DMS53 treated with DMSO at 0.1 percent for 48 hours (cell line): Measurements from ENCODE around the gene CADPS.

Experiments
- DNase-seq: peaks from one replicate; lab custom pipeline; 2025; ENCODE audit not compliant: unreplicated experiment; lab: John Stamatoyannopoulos, UW

Gene CADPS

DNA sequence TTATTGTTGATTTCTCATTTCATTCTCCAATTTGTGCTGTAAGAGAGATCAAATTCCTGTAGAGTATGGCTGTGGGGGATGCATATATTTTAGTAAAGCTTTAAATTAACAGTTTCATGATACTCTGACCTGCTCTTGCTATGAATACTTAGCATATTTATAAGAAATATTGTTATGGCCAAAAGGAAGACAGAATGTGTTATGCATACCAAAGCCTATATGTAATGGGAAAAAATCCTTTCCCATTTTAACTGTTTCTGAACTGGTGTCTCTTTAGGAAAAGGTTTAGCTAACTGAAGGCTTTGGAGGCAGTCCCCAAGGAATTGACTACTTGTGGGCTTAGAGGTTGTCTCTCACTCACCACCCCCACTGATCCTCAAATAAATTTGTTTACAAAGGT lies 59.2 kb downstream of the CADPS start:
- DNase-seq, result no peak

DNA sequence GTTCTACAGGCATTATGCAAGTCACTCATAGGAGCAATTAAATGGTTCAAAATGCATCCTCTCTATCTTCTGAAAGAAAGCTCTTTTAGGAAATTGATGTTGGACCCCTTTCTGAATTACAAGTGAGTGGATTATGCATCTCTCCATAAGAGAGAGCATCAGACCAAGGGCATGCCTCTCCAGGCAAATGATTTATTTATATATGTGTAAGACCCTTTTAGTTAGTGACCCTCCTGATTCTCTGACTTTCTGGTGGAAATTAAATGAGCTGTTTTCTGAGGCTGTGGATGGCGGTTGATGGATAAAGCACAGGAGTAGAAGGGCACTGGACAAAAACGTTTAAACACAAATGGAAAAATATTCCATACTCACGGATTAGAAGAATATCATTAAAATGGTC lies 62.6 kb downstream of the CADPS start:
- DNase-seq, result no peak

DNA sequence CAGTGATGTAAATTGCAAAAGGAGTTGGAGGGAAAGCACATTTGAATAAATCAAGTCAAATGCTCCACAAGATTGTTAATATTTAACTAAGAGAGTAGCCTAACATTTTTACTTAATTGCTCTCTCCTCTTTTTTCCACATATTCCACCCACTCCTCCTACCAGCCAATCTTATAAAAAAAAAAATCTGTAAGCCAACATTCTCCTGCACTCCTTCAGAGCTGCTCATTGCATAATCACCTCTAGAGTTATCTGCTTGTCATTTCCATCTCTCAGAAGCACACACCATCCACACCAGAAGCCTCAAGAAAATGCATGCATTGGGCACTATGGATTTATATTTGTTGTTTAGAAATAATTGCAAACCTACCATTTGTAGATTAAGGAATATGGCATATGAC lies 64.1 kb downstream of the CADPS start:
- no peak for DNase-seq

DNA sequence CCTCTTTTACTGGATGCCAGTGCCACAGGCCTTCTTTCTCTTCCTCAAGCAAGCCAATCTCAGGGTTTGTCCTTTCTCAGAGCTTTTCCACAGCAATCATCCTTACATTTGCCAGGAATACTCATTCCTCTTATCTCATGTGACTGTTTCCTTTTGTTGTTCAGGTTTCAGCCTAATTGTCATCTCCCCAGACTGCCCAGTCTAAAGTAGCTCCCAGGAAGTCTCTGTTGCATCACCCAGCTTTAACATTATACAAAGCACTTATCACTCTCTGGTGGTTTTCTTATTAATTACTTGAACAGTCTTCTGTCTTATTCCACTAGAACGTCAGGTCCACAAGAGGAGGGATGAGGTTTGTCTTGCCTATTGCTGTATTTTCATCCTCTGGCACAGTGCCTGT lies 65.8 kb downstream of the CADPS start:
- no peak for DNase-seq

DNA sequence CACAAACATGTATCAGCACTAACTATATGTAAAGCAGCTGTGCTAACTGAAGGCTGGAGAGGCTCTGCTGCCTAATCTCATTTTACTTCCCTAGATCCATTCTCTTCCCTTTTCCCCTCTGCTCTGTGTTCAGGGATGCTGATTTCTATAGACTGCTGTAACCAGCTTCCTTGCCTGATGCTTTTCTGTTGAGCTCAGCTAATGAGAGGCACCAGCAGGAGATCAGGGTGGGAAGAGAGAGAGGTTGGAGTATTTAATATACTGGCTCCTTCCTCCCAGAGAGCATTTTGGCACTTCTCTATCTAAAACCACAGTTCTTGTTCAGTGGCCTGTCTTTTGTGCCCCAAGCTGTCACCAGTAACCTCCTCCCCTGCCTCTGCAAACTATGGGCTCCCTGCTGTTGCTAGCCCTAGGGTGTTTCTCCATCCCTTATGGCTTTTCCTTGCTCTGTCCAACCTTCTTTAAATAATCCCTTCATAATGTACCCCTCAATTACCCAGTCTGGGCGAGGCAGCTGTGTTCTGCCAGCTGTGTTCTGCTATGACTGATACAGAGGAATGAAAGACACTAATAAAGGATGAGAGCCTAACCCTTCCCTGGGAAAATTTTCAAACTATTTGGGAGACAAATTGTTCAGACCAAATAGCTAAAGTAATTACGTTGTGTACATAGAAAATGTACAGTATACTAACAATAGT lies 69.5 kb downstream of the CADPS start:
- no peak for DNase-seq

DNA sequence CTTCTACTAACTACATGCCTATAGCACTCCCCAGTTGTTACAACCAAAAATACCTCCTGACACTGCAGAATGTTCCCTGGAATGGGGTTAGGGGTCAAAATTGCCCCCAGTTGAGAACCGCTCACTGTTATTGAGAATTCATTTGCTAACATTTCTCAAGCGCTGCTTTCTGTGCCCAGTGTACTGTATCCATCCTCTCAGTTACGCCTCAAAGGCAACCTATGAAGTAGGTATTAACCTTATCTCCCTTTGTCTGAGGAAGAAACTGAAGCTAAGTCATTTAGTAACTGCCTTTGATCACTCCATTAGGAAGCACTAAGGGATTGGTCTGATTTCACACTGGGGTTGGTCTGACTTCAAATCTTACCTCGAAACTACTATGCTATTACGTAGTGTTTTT lies 70.1 kb downstream of the CADPS start:
- no peak for DNase-seq

DNA sequence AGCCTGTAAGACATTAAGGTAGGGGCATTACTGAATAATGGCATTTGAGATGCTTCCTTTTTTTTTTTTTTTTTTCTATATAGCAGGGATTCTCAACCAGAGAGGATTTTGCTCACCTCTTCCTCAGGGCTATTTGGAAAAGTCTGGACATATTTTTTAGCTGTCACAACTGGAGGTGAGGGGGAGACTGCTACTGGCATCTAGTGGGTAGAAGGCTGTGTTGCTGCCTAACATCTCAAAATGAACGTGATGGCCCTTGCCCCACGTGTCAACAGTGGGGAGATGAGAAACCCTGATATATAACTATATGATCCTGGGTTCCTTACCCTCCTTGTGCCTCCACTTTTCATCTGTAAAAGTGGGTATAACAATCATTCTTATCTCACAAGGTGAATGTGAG lies 71.9 kb downstream of the CADPS start:
- DNase-seq, result no peak

DNA sequence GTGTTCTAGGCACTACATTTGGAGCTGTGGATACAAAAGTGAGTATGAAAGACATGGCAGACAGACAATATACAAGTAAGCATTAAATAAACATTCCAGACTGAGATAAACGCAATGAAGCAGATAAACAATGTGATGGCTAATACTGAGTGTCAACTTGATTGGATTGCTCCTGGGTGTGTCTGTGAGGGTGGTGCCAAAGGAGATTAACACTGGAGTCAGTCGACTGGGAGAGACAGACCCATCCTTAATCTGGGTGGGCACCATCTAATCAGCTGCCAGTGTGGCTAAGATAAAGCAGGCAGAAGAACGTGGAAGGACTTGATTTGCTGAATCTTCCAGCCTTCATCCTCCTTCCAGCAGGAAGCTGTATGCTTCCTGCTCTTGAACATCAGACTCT lies 77.2 kb downstream of the CADPS start:
- DNase-seq, result no peak

DNA sequence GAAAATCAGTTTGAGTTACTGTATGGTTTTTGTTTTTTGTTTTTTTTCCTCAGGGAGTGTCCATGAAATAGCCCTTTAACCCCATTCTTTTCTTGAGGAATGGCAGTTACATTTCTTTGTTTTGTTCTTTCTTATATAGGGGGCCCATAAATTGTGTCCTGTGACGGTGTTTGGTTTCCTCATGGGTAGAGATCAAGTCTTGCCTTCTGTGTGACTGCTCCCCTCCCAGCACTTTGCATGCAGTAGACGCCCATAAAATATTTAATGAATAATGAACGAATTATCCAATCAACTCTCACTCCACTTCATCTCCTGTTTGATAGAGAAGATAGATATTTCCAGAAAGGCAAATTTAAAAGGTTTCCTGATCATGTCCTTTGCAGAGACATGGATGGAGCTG lies 78.1 kb downstream of the CADPS start:
- DNase-seq, result no peak

DNA sequence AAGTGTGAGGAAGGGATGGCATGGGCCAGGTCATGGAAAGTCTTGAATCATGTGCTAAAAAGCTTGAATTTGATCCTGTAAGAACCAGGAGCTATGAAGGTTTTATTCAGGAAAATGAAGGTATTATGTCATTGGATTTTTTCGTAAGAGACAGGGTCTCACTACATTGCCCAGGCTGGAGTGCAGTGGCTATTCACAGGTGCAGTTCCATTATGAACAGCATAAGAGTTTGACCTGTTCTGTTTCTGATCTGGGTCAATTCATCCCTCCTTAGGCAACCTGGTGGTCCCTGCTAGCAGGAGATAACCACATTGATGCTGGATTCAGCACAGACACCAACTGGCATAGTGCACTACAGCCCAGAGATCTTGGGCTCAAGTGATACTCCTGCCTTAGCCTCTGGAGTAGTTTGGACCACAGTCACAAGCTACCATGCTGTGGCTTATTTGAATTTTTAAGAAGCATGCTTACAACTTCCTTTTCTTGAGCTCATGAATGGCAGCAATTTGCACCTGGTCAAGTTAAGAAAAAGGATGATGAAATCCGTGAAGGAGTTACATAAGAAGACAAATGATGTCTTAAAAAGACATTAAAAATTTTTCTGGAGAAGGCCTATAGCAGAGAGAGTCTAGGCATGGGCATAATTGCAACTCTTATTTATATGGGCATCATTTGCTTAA lies 79.1 kb downstream of the CADPS start:
- no peak for DNase-seq

DNA sequence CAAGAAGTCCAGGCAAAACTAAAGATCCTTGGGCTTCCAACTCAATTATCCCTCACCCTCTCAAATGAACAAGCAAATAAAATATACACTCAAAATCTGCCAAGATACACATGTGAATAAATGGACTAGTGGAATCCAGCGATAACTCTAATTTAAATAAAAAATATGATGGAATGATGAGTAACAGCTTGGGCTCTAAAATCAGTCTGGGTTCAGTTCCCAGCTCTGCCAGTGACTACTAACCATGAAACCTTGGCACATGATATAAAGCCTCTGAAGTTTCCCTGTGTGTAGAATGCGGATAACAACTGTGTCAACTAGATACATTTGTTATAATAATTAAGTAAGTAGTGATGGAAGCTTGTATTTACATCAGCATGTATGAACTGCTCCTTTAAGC lies 81.3 kb downstream of the CADPS start:
- DNase-seq, result no peak

DNA sequence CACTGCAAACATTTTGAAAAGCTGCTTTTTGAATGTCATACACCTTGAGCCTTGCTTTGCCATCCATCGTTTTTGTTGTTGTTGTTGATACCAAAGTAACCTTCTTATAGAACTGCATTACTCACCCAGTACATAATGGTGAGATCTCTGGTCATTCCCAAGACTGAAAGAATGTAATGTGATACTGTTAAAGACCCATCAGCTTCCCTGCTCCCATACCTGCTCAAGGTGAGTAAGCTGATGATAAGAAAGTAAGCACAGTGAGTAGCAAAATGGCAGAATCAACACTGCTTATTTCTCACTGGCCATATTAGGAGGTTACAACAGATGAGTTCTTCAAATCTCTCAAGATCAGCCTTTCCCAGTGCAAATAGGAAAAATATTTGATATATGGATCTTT lies 89.8 kb downstream of the CADPS start:
- no peak for DNase-seq

DNA sequence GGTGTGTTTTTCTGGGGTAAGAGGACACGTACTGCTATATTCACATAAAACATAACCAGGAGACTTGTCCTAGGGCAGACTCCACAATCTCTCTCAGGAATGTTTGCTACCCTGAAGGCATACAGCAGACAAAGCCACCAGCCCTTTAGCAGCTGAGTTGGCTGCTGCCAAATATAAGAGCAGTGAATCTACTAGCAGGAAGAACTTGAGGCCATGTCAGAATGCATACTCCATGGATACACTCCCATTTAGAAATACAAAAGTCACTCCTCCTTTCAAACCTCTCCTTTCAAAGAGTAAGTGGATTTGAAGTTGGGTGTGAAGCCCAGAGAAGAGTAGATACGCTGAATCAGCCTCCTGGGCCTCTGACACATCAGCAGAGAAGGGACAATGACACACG lies 94.1 kb downstream of the CADPS start:
- no peak for DNase-seq

DNA sequence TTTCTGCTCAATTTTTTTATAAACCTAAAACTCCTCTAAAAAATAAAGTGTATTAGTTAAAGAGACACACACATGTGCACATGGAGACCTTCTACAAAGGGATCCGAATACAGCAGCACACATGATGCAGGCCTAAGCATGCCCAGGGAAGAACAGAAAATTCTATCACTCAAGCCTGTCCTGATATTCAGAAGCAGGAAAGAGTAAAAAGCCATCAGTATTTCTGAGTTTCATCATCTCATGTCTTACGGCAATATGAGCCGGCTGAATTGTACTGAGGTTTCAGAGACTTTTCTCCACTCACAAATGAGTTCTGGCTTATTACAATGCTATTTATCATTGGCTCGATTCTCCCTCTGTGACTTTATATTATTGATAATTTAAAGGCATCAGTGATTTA lies 97.5 kb downstream of the CADPS start:
- DNase-seq, result no peak

DNA sequence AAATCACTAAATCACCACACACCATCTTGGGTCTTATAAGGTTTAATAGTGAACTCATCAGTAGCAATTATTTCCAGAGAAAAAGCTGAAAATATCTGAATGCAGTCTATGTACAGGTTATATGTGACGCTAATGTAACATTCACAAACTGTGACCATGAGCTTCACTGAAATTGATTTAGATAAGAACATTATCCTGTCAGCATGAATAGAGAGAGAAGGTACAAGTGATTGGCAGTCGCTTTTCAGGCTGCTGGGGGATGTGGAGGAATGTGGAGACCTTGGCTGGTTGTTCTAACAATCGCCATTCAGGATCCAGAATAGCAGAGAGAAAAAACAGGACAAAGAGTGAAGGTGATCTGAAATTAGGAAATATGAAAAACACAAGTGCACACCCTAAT lies 98.1 kb downstream of the CADPS start:
- no peak for DNase-seq

DNA sequence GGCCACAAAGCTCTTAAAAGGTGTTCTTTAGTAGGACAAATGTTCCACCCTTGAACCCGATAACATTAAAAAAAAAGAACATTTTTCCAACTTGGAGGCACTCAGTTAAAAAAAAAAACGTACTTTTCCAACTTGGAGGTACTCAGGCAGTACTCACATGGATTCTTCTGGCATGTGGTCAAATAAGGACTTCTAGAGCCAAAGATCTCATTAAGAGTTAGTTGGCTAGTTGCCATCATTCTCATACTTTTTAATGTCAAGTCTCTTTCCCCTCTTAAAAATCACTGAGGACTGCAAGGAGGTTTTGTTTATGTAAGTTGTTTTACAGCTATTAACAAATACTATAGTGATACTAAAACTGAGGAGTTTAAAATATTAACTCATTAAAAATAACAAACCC lies 101.0 kb downstream of the CADPS start:
- no peak for DNase-seq

DNA sequence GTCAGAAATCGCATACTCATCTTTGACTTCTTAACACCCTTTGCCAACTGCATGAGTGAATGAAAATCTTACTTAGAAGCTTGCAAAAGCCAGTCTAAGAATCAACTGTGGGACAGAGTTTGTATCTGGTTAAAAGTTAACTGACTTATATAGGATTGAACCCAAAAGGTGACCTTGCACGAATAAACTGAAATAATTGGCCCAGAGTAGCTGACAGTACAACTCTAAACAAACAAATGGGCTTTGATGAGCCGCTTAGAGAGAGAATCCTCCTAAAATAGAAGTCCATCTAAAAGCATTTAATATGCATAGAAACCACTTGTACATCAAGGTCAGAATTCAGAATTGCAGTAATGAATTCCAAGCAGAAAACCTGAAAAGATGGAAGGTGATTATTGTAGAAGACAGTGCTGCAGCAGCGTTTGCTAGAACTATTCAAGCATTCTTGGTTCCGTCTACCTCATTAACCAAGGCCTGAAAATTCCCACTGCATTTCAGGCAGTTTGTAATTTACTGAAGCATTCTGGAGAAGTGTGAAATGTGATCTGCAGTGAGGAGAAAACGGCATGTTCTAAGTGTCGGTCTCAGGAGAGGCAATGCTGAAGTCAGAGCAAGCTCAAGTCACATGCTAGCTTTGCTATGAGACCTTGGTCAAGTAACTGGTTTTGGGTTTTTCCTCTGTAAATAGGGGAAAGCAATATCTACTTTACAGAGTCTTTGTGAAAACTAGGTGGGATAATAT lies 103.7 kb downstream of the CADPS start:
- no peak for DNase-seq

DNA sequence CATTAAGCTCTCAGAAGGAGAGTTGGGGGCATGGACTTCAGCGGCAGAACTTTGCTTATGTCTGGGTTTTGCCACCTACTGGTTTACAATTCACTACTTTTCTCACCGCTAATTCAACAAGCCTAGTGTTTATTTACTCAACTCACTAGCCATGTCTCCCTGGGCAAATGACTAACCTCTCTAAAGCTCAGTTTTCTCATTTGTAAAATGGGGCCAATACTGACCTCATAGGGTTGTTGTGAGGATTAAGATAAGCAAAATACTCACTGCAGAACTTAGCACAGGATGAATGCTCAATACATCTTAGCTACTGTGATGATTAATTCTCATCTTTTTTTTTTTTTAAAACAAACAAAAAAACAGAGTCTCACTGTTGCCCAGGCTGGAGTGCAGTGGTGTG lies 106.3 kb downstream of the CADPS start:
- no peak for DNase-seq

DNA sequence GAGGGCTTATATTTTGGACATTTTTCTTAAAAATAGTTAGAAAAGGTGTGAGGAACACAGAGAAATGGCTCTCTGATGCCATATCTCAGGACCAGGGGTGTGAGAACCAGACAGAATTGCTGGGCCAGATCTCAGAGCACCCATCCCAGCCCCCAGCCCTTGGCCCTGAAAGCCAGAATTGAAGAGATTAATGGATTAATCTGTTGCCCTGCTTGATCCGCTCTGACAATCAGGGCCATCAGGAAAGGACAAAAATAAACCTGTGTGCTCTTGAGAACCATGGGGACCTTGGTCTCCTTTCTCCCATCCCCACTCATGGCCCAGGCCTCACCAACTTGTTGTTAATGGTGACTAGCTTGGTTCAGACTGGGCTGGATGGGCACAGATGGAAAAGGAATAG lies 113.5 kb downstream of the CADPS start:
- DNase-seq, result no peak

DNA sequence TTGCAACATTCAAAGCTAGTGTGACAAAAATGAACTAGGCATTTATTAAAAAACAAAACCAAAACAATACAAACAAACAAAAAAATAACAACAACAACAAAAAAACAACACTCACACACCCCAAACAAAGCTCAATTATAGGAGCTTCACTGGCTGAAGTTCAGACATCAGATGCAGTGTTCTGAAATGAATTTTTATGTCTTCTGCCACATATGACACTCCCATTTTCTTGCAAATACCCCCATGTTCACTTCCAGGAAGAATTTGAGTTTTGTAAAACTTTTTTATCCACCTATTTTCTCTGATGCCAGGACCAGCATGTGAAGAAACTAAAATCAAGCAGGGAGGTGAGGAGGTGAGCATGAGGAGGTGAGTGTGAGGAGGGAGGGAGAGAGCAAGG lies 113.9 kb downstream of the CADPS start:
- DNase-seq, result no peak

DNA sequence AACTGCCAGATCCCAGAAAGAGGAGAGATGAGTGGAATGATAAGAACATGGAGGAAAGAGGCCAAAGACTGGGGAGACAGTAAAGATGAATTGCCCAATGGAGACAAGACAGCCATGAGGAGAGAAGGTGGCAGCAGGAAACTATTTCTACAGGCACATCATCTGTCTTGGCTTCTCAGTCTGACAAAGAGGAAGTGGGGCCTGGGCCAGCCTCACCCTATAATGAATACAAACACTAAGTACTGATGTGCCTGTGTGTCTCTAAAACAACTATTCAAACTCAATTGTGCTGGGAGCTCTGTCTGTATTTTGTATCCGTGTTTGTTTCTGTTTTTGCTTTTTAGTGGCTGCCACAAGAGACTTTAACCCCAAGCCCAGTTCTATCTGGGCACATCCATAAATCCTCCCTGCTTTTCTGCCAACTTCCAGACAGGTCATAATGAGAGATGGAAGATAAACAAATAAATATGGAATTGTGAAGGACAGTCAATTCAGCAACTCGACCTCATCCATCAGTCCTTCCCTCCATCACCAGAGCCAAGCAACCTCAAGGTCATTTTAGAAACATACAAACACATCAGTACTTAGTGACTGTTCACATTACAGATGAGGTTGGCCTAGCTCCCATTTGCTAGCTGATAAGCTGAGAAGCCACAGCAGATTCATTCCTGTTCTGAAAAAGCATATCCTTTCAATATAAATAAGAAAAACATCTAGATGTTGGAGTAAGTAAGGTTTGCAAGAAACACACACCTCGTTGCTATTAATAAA lies 116.7 kb downstream of the CADPS start:
- no peak for DNase-seq

DNA sequence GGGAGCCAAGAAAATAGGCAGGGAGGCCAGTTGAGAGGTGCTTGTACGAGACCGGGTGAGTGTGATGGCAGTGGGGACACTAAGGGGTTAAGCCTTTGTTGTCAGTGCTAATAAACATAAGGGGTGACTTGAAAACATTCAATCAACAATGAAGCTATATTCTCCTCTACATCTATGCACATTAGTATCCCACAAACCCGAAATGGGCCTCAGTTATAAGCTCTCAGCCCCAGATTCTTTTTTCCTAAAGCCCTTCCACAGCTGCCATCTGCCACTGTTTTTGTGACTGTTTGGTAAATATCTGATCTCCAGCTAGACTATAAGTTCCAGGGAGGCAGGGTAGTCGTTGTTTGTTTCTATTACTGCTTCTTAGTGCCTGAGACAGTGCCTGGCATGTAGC lies 118.2 kb downstream of the CADPS start:
- DNase-seq, result no peak
